GM18505 (cell line): ENCODE measurements around the gene RAB17.

Experiments used
- ATAC-seq: cut with Tn5 transposase; IDR thresholded peaks from one replicate; pipeline ENCODE4 v1.9.1; 2021; ENCODE audit not compliant: unreplicated experiment
- POLR2A ChIP-seq: IDR thresholded peaks from 4 replicates; pipeline ENCODE4 v1.6.1; 2011; ENCODE audit warnings: borderline replicate concordance; ENCODE audit not compliant: insufficient read depth, insufficient read length; ENCODE audit errors: extremely low read depth

Gene RAB17

GRCh38 chr2:237590272-237591140 lies at the start of gene RAB17:
Gene RAB17, minus strand, starts transcription at chr2:237590734. Its CDS starts 4,580 bp downstream, at chr2:237586154.
- TF ChIP-seq POLR2A = no peak
- no peak for ATAC-seq

GRCh38 chr2:237639836-237640220 lies 49.3 kb upstream of the RAB17 start:
- no peak for ATAC-seq
- no peak for TF ChIP-seq POLR2A

GRCh38 chr2:237639052-237639835 lies 48.7 kb upstream of the RAB17 start:
- no peak for TF ChIP-seq POLR2A
- ATAC-seq = no peak

GRCh38 chr2:237638176-237638575 lies 47.6 kb upstream of the RAB17 start:
- TF ChIP-seq POLR2A = no peak
- no peak for ATAC-seq

- no peak for ATAC-seq
- no peak for TF ChIP-seq POLR2A
Observed at GRCh38 chr2:237637429-237638135, 47.0 kb upstream of the RAB17 start.

GRCh38 chr2:237636578-237636977 lies 46.0 kb upstream of the RAB17 start:
- TF ChIP-seq POLR2A = no peak
- ATAC-seq = no peak

GRCh38 chr2:237633061-237633561 lies 42.6 kb upstream of the RAB17 start:
- ATAC-seq = no peak
- TF ChIP-seq POLR2A = no peak

- no peak for TF ChIP-seq POLR2A
- no peak for ATAC-seq
Observed at GRCh38 chr2:237631801-237632585, 41.5 kb upstream of the RAB17 start.

- TF ChIP-seq POLR2A = no peak
- no peak for ATAC-seq
Observed at GRCh38 chr2:237631007-237631785, 40.7 kb upstream of the RAB17 start.

GRCh38 chr2:237630216-237631000 lies 39.9 kb upstream of the RAB17 start:
- TF ChIP-seq POLR2A = no peak
- ATAC-seq = no peak

- ATAC-seq = no peak
- TF ChIP-seq POLR2A = no peak
Observed at GRCh38 chr2:237629739-237630138, 39.2 kb upstream of the RAB17 start.

- no peak for ATAC-seq
- TF ChIP-seq POLR2A = no peak
Observed at GRCh38 chr2:237629188-237629534, 38.6 kb upstream of the RAB17 start.
